Astrocyte (in vitro differentiated cells and primary cell): ENCODE measurements around the gene PEX7. TPM values are rescaled to one million over a fixed set of nuclear protein-coding genes. Genes with fewer than 3 reads are reported as not detected.

Experiments
- DNase-seq: peaks from one replicate; pipeline ENCODE4 v3.0.0-alpha.2; 2010; ENCODE audit warnings: low read depth
- FAIRE-seq: peaks from 2 replicates; lab custom pipeline; 2011; peaks lifted over from hg19 to GRCh38; lab: Jason Lieb, UNC
- H2AFZ ChIP-seq: 2 replicates; pipeline ENCODE4 v1.6.0; 2012; ENCODE audit warnings: low read depth, low read length, inconsistent platforms
- H3K27ac ChIP-seq: 2 replicates; pipeline ENCODE4 v1.5.1; 2011; ENCODE audit warnings: low read depth, low read length, inconsistent platforms
- H3K27me3 ChIP-seq: 2 replicates; pipeline ENCODE4 v1.6.0; 2011; ENCODE audit warnings: low read length, inconsistent platforms; ENCODE audit not compliant: insufficient read depth
- H3K36me3 ChIP-seq: 2 replicates; pipeline ENCODE4 v1.5.1; 2011; ENCODE audit warnings: low read length, inconsistent platforms; ENCODE audit not compliant: insufficient read depth
- H3K4me1 ChIP-seq: 2 replicates; pipeline ENCODE4 v1.5.1; 2011; ENCODE audit warnings: low read length, inconsistent platforms; ENCODE audit not compliant: insufficient read depth
- H3K4me2 ChIP-seq: 2 replicates; pipeline ENCODE4 v1.6.0; 2012; ENCODE audit warnings: low read length, inconsistent platforms
- H3K4me3 ChIP-seq: 2 replicates; pipeline ENCODE4 v1.5.1; 2011; ENCODE audit warnings: low read depth, mild to moderate bottlenecking, low read length, inconsistent platforms; ENCODE audit not compliant: insufficient read depth
- H3K79me2 ChIP-seq: 2 replicates; pipeline ENCODE4 v1.6.0; 2012; ENCODE audit warnings: mild to moderate bottlenecking, low read length, inconsistent platforms; ENCODE audit not compliant: insufficient read depth
- H3K9ac ChIP-seq: 2 replicates; pipeline ENCODE4 v1.6.0; 2012; ENCODE audit warnings: mild to moderate bottlenecking, low read length, inconsistent platforms
- H3K9me3 ChIP-seq: 2 replicates; pipeline ENCODE4 v1.5.1; 2012; ENCODE audit warnings: low read depth, mild to moderate bottlenecking, low read length, inconsistent platforms; ENCODE audit not compliant: insufficient read depth
- H4K20me1 ChIP-seq: 2 replicates; pipeline ENCODE4 v1.6.0; 2012; ENCODE audit warnings: low read length, inconsistent platforms; ENCODE audit not compliant: insufficient read depth
- H3K27ac Mint-ChIP-seq: one replicate; pipeline ENCODE4 v1.8.0; 2021; ENCODE audit warnings: mild to moderate bottlenecking, mixed read lengths; ENCODE audit not compliant: unreplicated experiment
- H3K27me3 Mint-ChIP-seq: one replicate; pipeline ENCODE4 v1.8.0; 2021; ENCODE audit warnings: low read depth, mixed read lengths; ENCODE audit not compliant: unreplicated experiment
- H3K36me3 Mint-ChIP-seq: one replicate; pipeline ENCODE4 v1.8.0; 2021; ENCODE audit warnings: low read depth, mixed read lengths; ENCODE audit not compliant: unreplicated experiment
- H3K4me1 Mint-ChIP-seq: one replicate; pipeline ENCODE4 v1.8.0; 2021; ENCODE audit warnings: low read depth, mixed read lengths; ENCODE audit not compliant: unreplicated experiment
- H3K4me3 Mint-ChIP-seq: one replicate; pipeline ENCODE4 v1.8.0; 2021; ENCODE audit warnings: mild to moderate bottlenecking, moderate library complexity, mixed read lengths; ENCODE audit not compliant: unreplicated experiment
- H3K9me3 Mint-ChIP-seq: one replicate; pipeline ENCODE4 v1.8.0; 2021; ENCODE audit warnings: mild to moderate bottlenecking, mixed read lengths; ENCODE audit not compliant: unreplicated experiment
- EZH2 ChIP-seq: IDR thresholded peaks from 2 replicates; pipeline ENCODE4 v1.6.1; 2012; ENCODE audit warnings: mild to moderate bottlenecking, low read length, inconsistent platforms; ENCODE audit not compliant: insufficient read depth
- total RNA-seq: library from RNA; stranded (reverse); gene quantifications from 2 replicates; pipeline ENCODE4 v1.2.1, GENCODE V29; 2021
- TF ChIP-seq, protein P1 (sequence below): IDR thresholded peaks from 2 replicates; pipeline ENCODE4 v1.5.1; 2011; ENCODE audit warnings: low read depth, mild to moderate bottlenecking, inconsistent platforms, low read length, moderate library complexity; ENCODE audit not compliant: insufficient read depth

The PEX7 gene
- total RNA-seq, 1 donor from 2014 or later: 4.8 TPM

DNA sequence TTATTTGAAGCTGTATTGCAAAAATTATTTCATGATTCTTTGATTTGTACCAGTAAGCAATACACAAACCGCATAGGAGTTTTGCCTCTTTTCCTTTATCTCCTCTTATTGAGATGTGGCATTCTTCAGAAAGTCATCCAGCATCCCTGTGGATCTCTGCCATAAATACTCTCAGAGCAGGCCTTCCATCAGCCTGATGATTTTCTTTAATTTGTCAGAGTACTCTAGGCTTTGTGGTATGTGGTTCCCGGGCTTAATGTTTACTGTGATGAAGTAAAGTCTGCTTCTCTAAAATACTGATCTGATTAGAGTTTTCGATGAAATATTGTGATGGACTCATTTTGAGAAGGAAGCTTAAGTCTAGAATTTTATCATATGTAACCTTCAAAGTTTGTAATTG is 68.6 kb downstream of the PEX7 start:
- no peak overlapping the region for H3K27ac Mint-ChIP-seq
- peaks cover 5% of the 10 kb centered on the region for H3K4me1 Mint-ChIP-seq
- H3K4me2 ChIP-seq: no peak overlapping the region
- H4K20me1 ChIP-seq: no peaks in the 10 kb centered on the region
- H3K36me3 ChIP-seq: no peaks in the 10 kb centered on the region
- H3K4me1 ChIP-seq: no peaks in the 10 kb centered on the region
- no peak overlapping the region for H3K27ac ChIP-seq
- no peak overlapping the region for H3K9ac ChIP-seq
- no peak overlapping the region for H3K4me3 Mint-ChIP-seq
- DNase-seq (peak; percentile 14), FAIRE-seq (no peak)
- TF ChIP-seq, protein P1, sequence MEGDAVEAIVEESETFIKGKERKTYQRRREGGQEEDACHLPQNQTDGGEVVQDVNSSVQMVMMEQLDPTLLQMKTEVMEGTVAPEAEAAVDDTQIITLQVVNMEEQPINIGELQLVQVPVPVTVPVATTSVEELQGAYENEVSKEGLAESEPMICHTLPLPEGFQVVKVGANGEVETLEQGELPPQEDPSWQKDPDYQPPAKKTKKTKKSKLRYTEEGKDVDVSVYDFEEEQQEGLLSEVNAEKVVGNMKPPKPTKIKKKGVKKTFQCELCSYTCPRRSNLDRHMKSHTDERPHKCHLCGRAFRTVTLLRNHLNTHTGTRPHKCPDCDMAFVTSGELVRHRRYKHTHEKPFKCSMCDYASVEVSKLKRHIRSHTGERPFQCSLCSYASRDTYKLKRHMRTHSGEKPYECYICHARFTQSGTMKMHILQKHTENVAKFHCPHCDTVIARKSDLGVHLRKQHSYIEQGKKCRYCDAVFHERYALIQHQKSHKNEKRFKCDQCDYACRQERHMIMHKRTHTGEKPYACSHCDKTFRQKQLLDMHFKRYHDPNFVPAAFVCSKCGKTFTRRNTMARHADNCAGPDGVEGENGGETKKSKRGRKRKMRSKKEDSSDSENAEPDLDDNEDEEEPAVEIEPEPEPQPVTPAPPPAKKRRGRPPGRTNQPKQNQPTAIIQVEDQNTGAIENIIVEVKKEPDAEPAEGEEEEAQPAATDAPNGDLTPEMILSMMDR: no peak
- no peak for TF ChIP-seq EZH2
- H3K27me3 ChIP-seq: no peaks in the 10 kb centered on the region
- no peak overlapping the region for H3K4me3 ChIP-seq
- H3K9me3 ChIP-seq: no peaks in the 10 kb centered on the region
- no peak overlapping the region for H2AFZ ChIP-seq
- H3K79me2 ChIP-seq: no peaks in the 10 kb centered on the region
- H3K36me3 Mint-ChIP-seq: no peaks in the 10 kb centered on the region
- H3K9me3 Mint-ChIP-seq: no peaks in the 10 kb centered on the region
- no peaks in the 10 kb centered on the region for H3K27me3 Mint-ChIP-seq

DNA sequence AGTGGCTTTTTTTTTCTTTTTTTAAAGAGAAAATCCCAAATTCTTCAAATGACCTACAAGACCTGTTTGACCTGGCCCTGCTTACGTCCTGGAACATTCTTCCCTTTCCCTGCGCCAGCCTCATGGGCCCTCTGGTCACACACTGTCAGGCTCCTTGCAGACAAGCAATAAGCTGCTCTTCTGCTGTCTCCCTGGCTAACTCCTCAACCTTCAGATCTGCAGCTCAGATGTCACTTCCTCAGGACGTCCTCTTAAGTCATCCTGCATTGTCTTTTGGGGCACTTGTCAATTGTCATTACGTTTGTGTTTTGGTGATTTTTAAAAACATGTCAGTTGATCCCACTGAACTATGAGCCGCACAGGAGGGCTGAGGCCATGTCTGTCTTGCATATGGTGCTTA is 70.8 kb downstream of the PEX7 start:
- Histone ChIP-seq H3K36me3 (no peaks in the 10 kb centered on the region), H4K20me1 (no peaks in the 10 kb centered on the region), H3K4me3 (no peak overlapping the region), H3K4me1 (no peaks in the 10 kb centered on the region), H3K27me3 (no peaks in the 10 kb centered on the region), H3K79me2 (no peaks in the 10 kb centered on the region), H3K4me2 (no peak overlapping the region), H2AFZ (no peak overlapping the region), H3K9ac (no peak overlapping the region), H3K27ac (no peak overlapping the region), H3K9me3 (no peaks in the 10 kb centered on the region)
- H3K9me3 Mint-ChIP-seq: no peaks in the 10 kb centered on the region
- TF ChIP-seq, protein P1: no peak
- no peak for TF ChIP-seq EZH2
- no peaks in the 10 kb centered on the region for H3K27me3 Mint-ChIP-seq
- H3K27ac Mint-ChIP-seq: no peak overlapping the region
- H3K36me3 Mint-ChIP-seq: no peaks in the 10 kb centered on the region
- no peak overlapping the region for H3K4me3 Mint-ChIP-seq
- peaks cover 2% of the 10 kb centered on the region for H3K4me1 Mint-ChIP-seq
- DNase-seq (no peak), FAIRE-seq (peak; percentile 43)

DNA sequence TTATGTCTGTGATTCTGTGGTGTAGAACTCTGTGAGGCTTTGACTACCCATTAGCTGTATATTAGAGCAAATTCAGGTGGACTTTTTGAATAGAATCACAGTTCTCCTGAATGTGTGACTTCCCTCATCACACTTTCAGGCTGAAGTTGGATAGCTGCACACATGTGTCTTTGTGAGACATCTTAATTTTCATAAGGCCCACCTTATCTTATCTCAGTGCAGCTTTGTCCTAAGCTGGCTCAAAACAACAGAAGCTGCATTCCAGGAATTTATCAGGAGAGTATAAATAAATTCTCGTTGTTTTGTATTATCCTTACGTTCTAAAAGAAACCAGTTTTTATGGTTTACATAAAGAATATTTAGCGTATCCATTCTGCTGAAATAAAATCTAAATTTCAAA is 73.5 kb downstream of the PEX7 start:
- Histone ChIP-seq H3K27me3 (no peaks in the 10 kb centered on the region), H3K27ac (no peak overlapping the region), H2AFZ (no peak overlapping the region), H3K4me3 (no peak overlapping the region), H3K79me2 (no peaks in the 10 kb centered on the region), H3K9ac (no peak overlapping the region), H3K36me3 (peaks cover 3% of the 10 kb centered on the region), H3K4me2 (no peak overlapping the region), H3K9me3 (no peaks in the 10 kb centered on the region), H3K4me1 (no peaks in the 10 kb centered on the region), H4K20me1 (no peaks in the 10 kb centered on the region)
- DNase-seq (no peak), FAIRE-seq (no peak)
- no peaks in the 10 kb centered on the region for H3K9me3 Mint-ChIP-seq
- no peak for TF ChIP-seq EZH2
- TF ChIP-seq, protein P1: no peak
- peaks cover 4% of the 10 kb centered on the region for H3K36me3 Mint-ChIP-seq
- no peak overlapping the region for H3K27ac Mint-ChIP-seq
- H3K27me3 Mint-ChIP-seq: no peaks in the 10 kb centered on the region
- no peaks in the 10 kb centered on the region for H3K4me1 Mint-ChIP-seq
- H3K4me3 Mint-ChIP-seq: no peak overlapping the region
